CD14-positive monocyte (primary cell): Measurements from ENCODE around the gene SCP2. TPM values are rescaled to one million over a fixed set of nuclear protein-coding genes. Genes with fewer than 3 reads are reported as not detected.

Experiments used
- DNase-seq, 3 donors: peaks; one replicate each; pipeline ENCODE4 v3.0.0-alpha.2; 2011 to 2022
- H2AFZ ChIP-seq: 2 replicates; pipeline ENCODE4 v1.6.0; 2012; ENCODE audit warnings: mild to moderate bottlenecking, low read depth, low read length, inconsistent platforms; ENCODE audit not compliant: insufficient read depth, poor library complexity, severe bottlenecking
- H3K27ac ChIP-seq, 2 donors: 1 replicate in 1 of 2; 2 replicates in 1 of 2; pipeline ENCODE4 v1.5.1; 2012 to 2013; ENCODE audit warnings: low read length in 2 of 2, control low read depth in 1 of 2, inconsistent platforms in 1 of 2, low read depth in 1 of 2, mild to moderate bottlenecking in 1 of 2
- H3K27me3 ChIP-seq, 2 donors: one replicate each; pipeline versions ENCODE4 v1.6.0 to v1.6.1; 2011 to 2013; ENCODE audit warnings: low read length in 2 of 2; ENCODE audit not compliant: control insufficient read depth in 2 of 2, insufficient read depth in 2 of 2
- H3K36me3 ChIP-seq, 2 donors: replicated peaks in 1 of 2; 1 replicate in 1 of 2; 2 replicates in 1 of 2; pipeline versions ENCODE4 v1.5.1 to v1.6.1; 2012 to 2013; ENCODE audit warnings: low read length in 2 of 2, control low read depth in 1 of 2, inconsistent platforms in 1 of 2, mild to moderate bottlenecking in 1 of 2; ENCODE audit not compliant: insufficient read depth in 2 of 2, control insufficient read depth in 1 of 2
- H3K4me1 ChIP-seq, 2 donors: 1 replicate in 1 of 2; 2 replicates in 1 of 2; pipeline versions ENCODE4 v1.5.1 to v1.6.1; 2012 to 2013; ENCODE audit warnings: low read length in 2 of 2, control low read depth in 1 of 2, inconsistent platforms in 1 of 2, mild to moderate bottlenecking in 1 of 2, moderate library complexity in 1 of 2; ENCODE audit not compliant: insufficient read depth in 2 of 2, control insufficient read depth in 1 of 2
- H3K4me2 ChIP-seq: replicated peaks from 2 replicates; pipeline ENCODE3; 2012; ENCODE audit warnings: low read length, moderate library complexity, mild to moderate bottlenecking; ENCODE audit not compliant: poor library complexity, severe bottlenecking; ENCODE audit errors: extremely low read depth
- H3K4me3 ChIP-seq, 3 experiments: fragments of 200-600 bp in 1 of 3; sonication (generic) in 1 of 3; replicated peaks in 1 of 3; 1 replicate in 2 of 3; 2 replicates in 1 of 3; pipeline ENCODE4 v1.5.1; 2011 to 2013; ENCODE audit warnings: low read length in 3 of 3, mild to moderate bottlenecking in 3 of 3, control low read depth in 2 of 3, low read depth in 2 of 3, inconsistent platforms in 1 of 3, moderate library complexity in 1 of 3
- H3K79me2 ChIP-seq: 2 replicates; pipeline ENCODE4 v1.6.0; 2012; ENCODE audit warnings: mild to moderate bottlenecking, control low read depth, inconsistent platforms, low read length, moderate library complexity; ENCODE audit not compliant: insufficient read depth
- H3K9ac ChIP-seq: 2 replicates; pipeline ENCODE4 v1.6.0; 2017; ENCODE audit warnings: low read length, mild to moderate bottlenecking; ENCODE audit not compliant: insufficient read depth, poor library complexity, severe bottlenecking
- H3K9me3 ChIP-seq, 2 donors: replicated peaks in 1 of 2; 1 replicate in 1 of 2; 2 replicates in 1 of 2; pipeline versions ENCODE4 v1.5.1 to v1.6.1; 2012 to 2013; ENCODE audit warnings: low read length in 2 of 2, control low read depth in 1 of 2; ENCODE audit not compliant: control insufficient read depth in 1 of 2, insufficient read depth in 1 of 2
- H4K20me1 ChIP-seq: 2 replicates; pipeline ENCODE4 v1.6.0; 2012; ENCODE audit warnings: mild to moderate bottlenecking, low read length, control low read depth, moderate library complexity; ENCODE audit not compliant: insufficient read depth
- H3K27ac Mint-ChIP-seq, 7 donors: one replicate each; pipeline ENCODE4 v1.8.0; 2020; ENCODE audit warnings: mild to moderate bottlenecking in 7 of 7, mixed read lengths in 7 of 7, moderate library complexity in 6 of 7, inconsistent platforms in 2 of 7
- H3K27me3 Mint-ChIP-seq, 3 donors: one replicate each; pipeline ENCODE4 v1.8.0; 2021 to 2022; ENCODE audit warnings: low read depth in 3 of 3, mild to moderate bottlenecking in 3 of 3, mixed read lengths in 3 of 3, moderate library complexity in 3 of 3, inconsistent platforms in 1 of 3
- H3K36me3 Mint-ChIP-seq, 2 donors: one replicate each; pipeline ENCODE4 v1.8.0; 2020; ENCODE audit warnings: mixed read lengths in 2 of 2, inconsistent platforms in 1 of 2, mild to moderate bottlenecking in 1 of 2
- H3K4me1 Mint-ChIP-seq: one replicate; pipeline ENCODE4 v1.8.0; 2020; ENCODE audit warnings: mild to moderate bottlenecking, mixed read lengths
- H3K4me3 Mint-ChIP-seq, 2 donors: one replicate each; pipeline ENCODE4 v1.8.0; 2020; ENCODE audit warnings: mild to moderate bottlenecking in 2 of 2, mixed read lengths in 2 of 2, moderate library complexity in 1 of 2
- H3K9me3 Mint-ChIP-seq, 7 donors: one replicate each; pipeline ENCODE4 v1.8.0; 2020 to 2022; ENCODE audit warnings: mixed read lengths in 7 of 7, mild to moderate bottlenecking in 6 of 7, moderate library complexity in 6 of 7, inconsistent platforms in 2 of 7
- CTCF ChIP-seq: fragments of 200-600 bp; IDR thresholded peaks from one replicate; pipeline ENCODE4 v1.8.0; 2022; ENCODE audit warnings: antibody characterized with exemption, mild to moderate bottlenecking
- WGBS: methylation state at CpG from one replicate; pipeline ENCODE4 v1.1.5; 2013; ENCODE audit warnings: missing lambda C conversion rate; ENCODE audit not compliant: insufficient coverage; 5-methylcytosine and 5-hydroxymethylcytosine counted together
- intact Hi-C, 2 donors: fragments of 100-400 bp; cut with micrococcal nuclease; formaldehyde crosslinking; loops; one replicate each; pipeline versions ENCODE4 v1.15.0 to v1.15.1; 2023
- polyA minus RNA-seq: library from RNA; depleted of rRNA, polyadenylated mRNA; stranded (reverse); fragments of >200 nt; gene quantifications from 2 replicates; pipeline ENCODE4 v1.2.3, GENCODE V29; 2012
- polyA plus RNA-seq, 3 donors: library from polyadenylated mRNA; depleted of rRNA in 1 of 3; unstranded in 2 of 3; stranded (reverse) in 1 of 3; fragments of 300-500 nt in 2 of 3; fragments of >200 nt in 1 of 3; fragmentation: Illumina TruSeq in 2 of 3; gene quantifications; 1 replicate in 2 of 3; 2 replicates in 1 of 3; pipeline ENCODE4 v1.2.3, GENCODE V29; 2012 to 2021
- total RNA-seq, 12 experiments: library from RNA in 1 of 12; stranded (reverse) in 1 of 12; fragments of 120-200 nt in 1 of 12; gene quantifications; one replicate each; pipeline ENCODE4 v1.2.4 and lab custom pipeline; 2013 to 2026; ENCODE audit warnings: mixed read lengths in 6 of 12, inconsistent platforms in 1 of 12

The SCP2 gene
- 165 TPM for total RNA-seq (2013)
- 100 to 1,000 TPM in 2 of 3 donors, 10 to 100 TPM in 1; 56.3 to 197 (median 156) TPM for polyA plus RNA-seq
- 24.1 and 39.5 TPM in 2 replicates for polyA minus RNA-seq
- total RNA-seq (lab: John Stamatoyannopoulos, UW) = 5.9 to 97.7 (median 73.3) reads per million in 11 experiments

GRCh38 chr1:52927212-52928014 lies at the start of gene SCP2:
SCP2 (plus strand) TSS chr1:52927276; CDS start chr1:52927397, 121 bp downstream.
- peaks cover 17% of the 10 kb centered on the region for H3K4me1 Mint-ChIP-seq
- peak; percentile 29 to 44 (median 43) for DNase-seq
- Histone ChIP-seq H3K27ac (peak within 1 kb of the TSS; percentile 40 to 50), H3K4me1 (peaks cover 11% of the 10 kb centered on the region in 2 donors), H3K79me2 (no peaks in the 10 kb centered on the region), H3K9ac (peak within 1 kb of the TSS; percentile 74), H3K4me2 (peak within 1 kb of the TSS; percentile 89), H3K27me3 (peaks cover 10 to 46% of the 10 kb centered on the region in 2 donors), H3K4me3 (peak within 1 kb of the TSS; percentile 33 to 82 (median 78)), H3K9me3 (no peaks in the 10 kb centered on the region), H3K36me3 (no peaks in the 10 kb centered on the region), H2AFZ (peak within 1 kb of the TSS; percentile 96), H4K20me1 (no peaks in the 10 kb centered on the region)
- under 1% methylated on average over 59 of the region's 65 CpGs for WGBS
- peaks cover 3 to 4% of the 10 kb centered on the region in 2 donors for H3K36me3 Mint-ChIP-seq
- peaks cover 16 to 46% (median 41%) of the 10 kb centered on the region in 3 donors for H3K27me3 Mint-ChIP-seq
- intact Hi-C loops = no loop called here
- peaks cover 0 to 7% (median 0%) of the 10 kb centered on the region in 7 donors for H3K9me3 Mint-ChIP-seq
- TF ChIP-seq CTCF = no peak
- H3K4me3 Mint-ChIP-seq = peak within 1 kb of the TSS; percentile 91 to 92
- peak within 1 kb of the TSS; percentile 26 to 87 (median 76) for H3K27ac Mint-ChIP-seq

GRCh38 chr1:52877554-52877953 lies 49.5 kb upstream of the SCP2 start:
- DNase-seq = no peak
- Mint-ChIP-seq H3K27me3 (peaks cover 0 to 8% (median 3%) of the 10 kb centered on the region in 3 donors), H3K4me1 (no peaks in the 10 kb centered on the region), H3K27ac (no peak overlapping the region), H3K9me3 (no peaks in the 10 kb centered on the region), H3K4me3 (no peak overlapping the region), H3K36me3 (no peaks in the 10 kb centered on the region)
- WGBS = no CpG with 5 or more reads among the region's 3 CpGs
- no peaks in the 10 kb centered on the region for H3K36me3 ChIP-seq
- intact Hi-C loops = no loop called here
- no peak overlapping the region for H3K4me2 ChIP-seq
- H2AFZ ChIP-seq = no peak overlapping the region
- H3K79me2 ChIP-seq = no peaks in the 10 kb centered on the region
- H3K4me3 ChIP-seq = no peak overlapping the region
- H3K9me3 ChIP-seq = no peaks in the 10 kb centered on the region
- no peaks in the 10 kb centered on the region for H3K27me3 ChIP-seq
- no peaks in the 10 kb centered on the region for H3K4me1 ChIP-seq
- no peak overlapping the region for H3K9ac ChIP-seq
- TF ChIP-seq CTCF = no peak
- no peaks in the 10 kb centered on the region for H4K20me1 ChIP-seq
- H3K27ac ChIP-seq = no peak overlapping the region
